Measurements from ENCODE around the gene KRTAP2-1.
"Not testable (repeated sequence)": the region's sequence is repeated elsewhere in the genome, so short reads cannot be mapped to it uniquely, and the experiment has no call there.

Gene KRTAP2-1, protein sequence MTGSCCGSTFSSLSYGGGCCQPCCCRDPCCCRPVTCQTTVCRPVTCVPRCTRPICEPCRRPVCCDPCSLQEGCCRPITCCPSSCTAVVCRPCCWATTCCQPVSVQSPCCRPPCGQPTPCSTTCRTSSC

DNA sequence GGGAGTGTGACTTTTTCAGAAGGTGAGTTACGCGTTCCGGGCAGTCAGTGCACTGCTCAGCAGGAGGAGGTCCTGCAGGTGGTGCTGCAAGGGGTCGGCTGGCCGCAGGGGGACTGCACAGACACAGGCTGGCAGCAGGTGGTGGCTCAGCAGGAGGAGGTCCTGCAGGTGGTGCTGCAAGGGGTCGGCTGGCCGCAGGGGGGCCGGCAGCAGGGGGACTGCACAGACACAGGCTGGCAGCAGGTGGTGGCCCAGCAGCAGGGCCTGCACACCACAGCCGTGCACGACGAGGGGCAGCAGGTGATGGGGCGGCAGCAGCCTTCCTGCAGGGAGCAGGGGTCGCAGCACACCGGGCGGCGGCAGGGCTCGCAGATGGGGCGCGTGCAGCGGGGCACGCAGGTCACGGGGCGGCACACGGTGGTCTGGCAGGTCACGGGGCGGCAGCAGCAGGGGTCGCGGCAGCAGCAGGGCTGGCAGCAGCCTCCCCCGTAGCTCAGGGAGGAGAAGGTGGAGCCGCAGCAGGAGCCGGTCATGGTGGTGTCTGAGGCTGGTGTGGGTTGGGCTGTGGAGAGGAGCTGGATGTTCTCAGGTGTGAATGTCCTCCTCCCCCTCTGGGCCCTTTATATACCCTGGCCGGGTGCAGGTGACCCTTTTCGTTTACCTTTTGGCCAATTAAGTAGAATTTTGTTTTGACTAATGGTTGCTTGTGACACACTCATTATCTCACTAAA is at the start of gene KRTAP2-1:
Gene KRTAP2-1, minus strand, starts transcription at position 582 of the 731 bp plus-strand sequence. Its CDS starts 49 bp downstream, at position 533.
- not testable (repeated sequence) for DNase-seq (ENCODE audit: low read depth in 2 of 2)

DNA sequence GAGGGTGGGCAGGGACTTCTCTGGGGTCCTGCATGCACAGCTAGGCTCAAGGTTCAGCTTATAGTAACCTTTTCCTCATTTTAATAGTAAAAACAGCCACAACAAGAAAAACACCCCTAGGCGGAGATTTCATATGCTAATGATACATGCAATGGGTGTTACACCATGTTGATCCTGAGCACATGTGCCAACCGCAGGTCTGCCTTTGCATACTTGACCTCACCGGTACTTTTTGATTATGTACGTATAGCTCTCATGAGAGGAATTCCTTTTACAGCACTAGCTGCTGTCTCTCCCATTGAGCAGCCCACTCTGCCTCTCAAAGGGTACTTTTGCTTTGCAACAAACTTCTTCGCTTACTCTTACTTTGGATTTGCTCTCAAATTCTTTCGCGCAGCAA is 48.9 kb upstream of the KRTAP2-1 start:
- DNase-seq (ENCODE audit: low read depth in 2 of 2), result no peak

DNA sequence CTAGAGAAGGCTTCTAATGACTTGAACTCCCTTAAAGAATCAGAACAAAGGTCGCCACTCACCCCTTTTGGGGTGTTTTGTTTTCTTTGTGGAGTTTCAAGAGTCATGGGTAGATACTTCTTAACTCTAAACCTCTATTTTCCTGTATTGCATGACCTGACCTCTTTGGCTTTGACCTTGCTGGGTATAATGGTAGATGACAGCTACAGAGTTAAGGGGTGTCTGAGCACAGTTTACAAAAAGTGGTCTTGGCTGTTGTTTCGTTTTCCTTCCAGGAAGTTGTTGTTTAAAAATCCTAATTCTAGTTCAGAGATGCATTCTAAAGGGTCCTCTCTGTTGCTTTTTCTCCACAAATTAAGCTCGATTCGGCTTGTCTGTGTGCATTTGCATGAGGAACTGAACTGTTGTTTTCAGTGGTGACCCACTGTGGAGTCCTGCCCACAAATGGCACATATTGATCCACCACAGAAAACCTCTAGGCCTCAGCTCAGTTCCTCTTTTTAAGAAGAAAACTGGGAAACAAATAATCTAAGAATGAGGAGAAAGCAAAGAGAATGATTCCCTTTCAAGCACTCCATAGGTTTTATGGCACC is 41.7 kb upstream of the KRTAP2-1 start:
- not testable (repeated sequence) for DNase-seq (ENCODE audit: low read depth in 2 of 2)

DNA sequence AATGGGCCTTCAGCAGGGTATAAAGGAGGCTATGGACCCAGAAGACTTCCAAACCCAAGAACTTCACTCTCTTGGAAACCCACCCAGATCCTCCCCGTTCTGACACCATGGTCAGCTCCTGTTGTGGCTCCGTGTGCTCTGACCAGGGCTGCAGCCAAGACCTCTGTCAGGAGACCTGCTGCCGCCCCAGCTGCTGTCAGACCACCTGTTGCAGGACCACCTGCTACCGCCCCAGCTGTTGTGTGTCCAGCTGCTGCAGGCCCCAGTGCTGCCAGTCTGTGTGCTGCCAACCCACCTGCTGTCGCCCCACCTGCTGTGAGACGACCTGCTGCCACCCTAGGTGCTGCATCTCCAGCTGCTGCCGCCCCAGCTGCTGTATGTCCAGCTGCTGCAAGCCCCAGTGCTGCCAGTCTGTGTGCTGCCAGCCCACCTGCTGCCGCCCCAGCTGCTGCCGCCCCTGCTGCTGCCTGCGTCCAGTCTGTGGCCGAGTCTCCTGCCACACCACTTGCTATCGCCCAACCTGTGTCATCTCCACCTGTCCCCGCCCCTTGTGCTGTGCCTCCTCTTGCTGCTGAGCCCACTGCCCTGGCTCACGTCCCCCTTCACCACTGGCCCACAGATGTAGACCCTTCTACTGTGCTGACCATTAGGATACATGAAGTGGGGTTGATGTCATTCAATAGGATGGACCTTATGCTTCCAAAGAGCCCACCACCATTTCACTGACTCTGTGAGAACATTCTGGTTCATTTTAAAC is 37.2 kb upstream of the KRTAP2-1 start, which contains the start of gene KRTAP4-7:
Gene KRTAP4-7, plus strand, starts transcription at position 51 of the 757 bp plus-strand sequence. Its CDS starts 57 bp downstream, at position 108.
- not testable (repeated sequence) for DNase-seq (ENCODE audit: low read depth in 2 of 2)

DNA sequence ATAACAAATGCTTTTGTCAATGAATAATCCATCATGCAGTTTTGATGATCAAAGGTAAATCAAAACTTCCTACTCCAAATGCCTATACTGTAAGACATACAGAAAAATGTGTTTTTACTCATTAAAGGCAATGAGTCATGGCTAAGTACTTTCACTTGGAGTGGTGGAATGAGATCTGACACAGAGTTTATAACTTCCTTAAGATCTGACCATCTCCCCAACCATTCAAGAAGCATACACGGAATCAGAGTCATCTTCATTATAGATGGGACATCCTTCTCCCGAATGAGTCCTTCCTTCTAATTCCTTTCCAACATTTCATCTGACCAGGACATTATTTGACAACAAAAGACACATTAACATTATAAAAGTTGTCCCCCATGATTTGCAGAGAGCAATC is 36.3 kb upstream of the KRTAP2-1 start:
- DNase-seq (ENCODE audit: low read depth in 2 of 2), result not testable (repeated sequence)

DNA sequence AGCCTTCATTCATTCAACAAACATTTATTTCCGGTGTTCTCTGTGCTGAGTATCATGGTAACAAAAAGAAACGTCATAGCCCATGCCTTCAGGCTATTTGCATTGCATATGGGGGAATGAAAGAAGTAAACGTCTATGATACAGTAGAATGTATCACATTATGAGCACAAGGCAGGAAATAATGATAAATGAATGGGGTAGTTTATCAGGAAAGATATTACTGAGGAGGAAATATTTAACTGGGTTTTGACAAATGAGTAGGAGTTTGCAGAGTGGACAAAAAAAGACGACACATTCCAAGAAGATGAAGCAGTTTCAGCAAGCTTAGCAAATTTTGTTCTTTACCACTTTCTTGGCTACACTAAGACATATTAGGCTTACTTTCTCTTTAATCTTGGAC is 35.5 kb upstream of the KRTAP2-1 start:
- no peak for DNase-seq (ENCODE audit: low read depth in 2 of 2)

DNA sequence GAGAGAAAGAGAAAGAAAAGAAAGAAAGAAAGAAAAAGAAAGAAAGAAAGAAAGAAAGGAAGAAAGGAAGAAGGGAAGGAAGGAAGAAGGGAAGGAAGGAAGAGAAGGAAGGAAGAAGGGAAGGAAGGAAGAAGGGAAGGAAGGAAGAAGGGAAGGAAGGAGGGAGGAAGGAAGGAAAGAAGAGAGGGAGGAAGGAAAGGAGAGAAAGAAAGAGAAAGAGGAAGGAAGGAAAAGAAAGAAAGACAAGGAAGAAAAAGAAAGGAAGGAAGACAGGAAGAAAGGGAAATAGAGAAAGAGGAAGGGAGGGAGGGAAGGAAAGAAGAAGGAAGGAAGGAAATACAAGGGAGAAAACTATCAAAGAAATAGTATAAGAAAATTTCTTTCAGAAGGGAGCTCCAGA is 29.7 kb upstream of the KRTAP2-1 start:
- no peak for DNase-seq (ENCODE audit: low read depth in 2 of 2)

DNA sequence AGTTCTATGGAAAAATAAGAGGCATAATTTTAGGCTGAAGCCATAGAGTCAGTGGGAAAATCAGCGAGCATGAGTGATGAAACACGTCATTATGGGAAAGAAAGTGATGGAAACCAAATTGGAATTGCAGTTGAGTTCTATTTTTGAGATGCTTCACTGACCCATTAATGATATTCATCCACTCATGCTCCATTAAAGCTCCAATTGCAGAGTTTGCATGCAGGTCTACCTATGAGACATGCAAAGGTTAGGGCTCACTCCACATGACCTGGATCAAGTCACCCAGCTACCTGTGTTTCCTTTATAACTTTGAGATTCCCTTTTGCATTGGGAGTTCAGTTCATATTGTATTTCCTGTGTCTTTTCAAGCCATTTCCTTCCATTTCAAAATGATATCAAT is 26.6 kb upstream of the KRTAP2-1 start:
- no peak for DNase-seq (ENCODE audit: low read depth in 2 of 2)

DNA sequence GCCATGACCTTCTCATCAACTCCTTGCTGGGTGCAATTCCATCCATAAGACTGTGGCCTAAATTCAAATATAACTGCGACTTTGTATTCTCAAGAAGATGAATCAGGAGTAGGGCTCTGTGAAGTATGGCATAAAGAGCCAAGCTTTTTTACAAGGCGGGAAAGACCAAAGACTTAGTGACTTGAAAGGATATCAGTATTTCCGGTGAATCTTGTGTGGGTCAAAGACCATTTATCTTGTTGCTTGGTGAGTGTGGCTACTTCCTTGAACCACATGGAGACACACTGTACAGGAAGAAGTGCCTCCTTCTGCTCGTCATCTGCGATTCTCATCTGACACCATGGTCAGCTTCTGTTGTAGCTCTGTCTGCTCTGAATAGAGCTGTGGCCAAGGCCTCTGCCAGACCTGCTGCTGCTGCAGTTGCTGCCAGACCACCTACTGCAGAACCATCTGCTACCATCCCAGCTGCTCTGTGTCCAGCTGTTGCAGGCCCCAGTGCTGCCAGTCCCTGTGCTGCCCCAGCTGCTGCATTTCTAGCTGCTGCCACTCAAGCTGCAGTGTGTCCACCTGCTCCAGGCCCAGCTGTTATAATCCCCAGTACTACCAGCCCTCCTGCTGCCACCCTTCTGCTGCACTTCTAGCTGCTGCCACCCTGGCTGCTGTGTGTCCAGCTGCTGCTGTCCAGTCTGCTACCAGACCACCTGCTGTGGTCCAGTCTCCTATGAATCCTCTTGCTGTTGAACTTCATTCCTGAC is 24.7 kb upstream of the KRTAP2-1 start:
- DNase-seq (ENCODE audit: low read depth in 2 of 2), result no peak

DNA sequence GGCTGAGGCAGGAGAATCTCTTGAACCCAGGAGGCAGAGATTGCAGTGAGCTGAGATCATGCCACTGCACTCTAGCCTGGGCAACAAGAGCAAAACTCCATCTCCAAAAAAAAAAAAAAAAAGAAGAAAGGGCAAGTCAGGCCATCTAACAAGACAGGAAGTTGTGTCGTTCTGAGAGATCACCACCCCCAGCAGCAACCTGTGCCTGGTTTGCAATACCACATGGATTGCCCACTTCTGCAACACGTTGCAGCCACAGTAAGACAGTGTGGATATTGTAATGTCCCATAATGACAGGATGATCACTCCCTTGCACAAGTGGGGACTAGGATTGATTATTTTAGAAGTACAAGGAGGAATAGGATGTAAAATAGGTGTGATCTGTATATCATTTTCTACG is 21.9 kb upstream of the KRTAP2-1 start:
- DNase-seq (ENCODE audit: low read depth in 2 of 2), result no peak

DNA sequence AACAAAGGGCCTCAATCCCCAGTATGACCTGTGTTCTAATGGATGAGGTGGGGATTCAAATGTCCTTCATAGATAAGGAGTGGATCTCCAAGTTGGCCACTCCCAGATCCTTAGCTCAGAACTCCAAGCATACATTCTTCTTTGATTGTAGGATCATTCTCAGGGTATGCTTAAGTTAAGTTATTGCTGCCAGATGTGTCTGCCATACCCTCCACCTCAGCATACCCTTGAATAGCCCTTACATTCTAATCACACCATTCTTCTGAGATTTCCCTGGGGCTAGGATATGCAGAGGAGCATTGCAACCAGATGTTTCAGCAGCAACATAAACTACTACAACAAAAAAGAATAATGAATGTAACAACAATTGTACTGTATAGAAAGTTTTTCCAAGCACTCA is 20.2 kb upstream of the KRTAP2-1 start:
- DNase-seq (ENCODE audit: low read depth in 2 of 2), result no peak

DNA sequence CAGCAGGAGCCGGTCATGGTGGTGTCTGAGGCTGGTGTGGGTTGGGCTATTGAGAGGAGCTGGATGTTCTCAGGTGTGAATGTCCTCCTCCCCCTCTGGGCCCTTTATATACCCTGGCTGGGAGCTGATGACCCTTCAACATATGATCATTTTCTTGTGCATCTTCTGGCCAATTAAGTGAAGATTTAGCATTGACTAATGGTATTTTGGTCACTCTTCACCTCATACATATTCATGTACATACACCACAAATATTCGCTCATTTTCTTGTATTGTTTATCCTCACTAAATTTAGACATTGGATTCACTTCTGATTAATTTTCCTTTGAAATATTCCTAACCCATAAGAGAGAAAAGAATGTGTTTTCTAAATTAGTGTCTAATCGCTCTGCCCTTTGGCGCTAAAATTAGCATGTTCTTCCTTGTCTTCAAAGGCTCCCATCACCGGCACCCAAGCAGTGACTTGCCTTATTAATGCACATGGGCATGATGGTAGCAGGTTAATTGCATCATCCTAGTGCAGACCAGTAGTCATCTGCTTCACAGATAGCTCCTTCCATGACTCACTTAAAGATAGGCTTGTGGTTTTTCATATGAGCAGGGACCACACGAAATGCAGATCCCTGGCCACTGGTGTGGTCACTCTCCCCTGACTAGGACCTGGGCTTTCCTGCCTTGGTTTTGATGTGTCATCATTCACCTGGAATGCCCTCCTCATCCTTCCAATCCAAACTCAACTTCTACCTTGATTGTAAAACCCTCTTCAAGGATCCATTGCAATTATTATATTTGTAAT is 18.9 kb upstream of the KRTAP2-1 start, which contains the start of gene KRTAP2-4:
Gene KRTAP2-4, minus strand, starts transcription at position 51 of the 796 bp plus-strand sequence. Its CDS starts 34 bp downstream, at position 17.
- no peak for DNase-seq (ENCODE audit: low read depth in 2 of 2)

DNA sequence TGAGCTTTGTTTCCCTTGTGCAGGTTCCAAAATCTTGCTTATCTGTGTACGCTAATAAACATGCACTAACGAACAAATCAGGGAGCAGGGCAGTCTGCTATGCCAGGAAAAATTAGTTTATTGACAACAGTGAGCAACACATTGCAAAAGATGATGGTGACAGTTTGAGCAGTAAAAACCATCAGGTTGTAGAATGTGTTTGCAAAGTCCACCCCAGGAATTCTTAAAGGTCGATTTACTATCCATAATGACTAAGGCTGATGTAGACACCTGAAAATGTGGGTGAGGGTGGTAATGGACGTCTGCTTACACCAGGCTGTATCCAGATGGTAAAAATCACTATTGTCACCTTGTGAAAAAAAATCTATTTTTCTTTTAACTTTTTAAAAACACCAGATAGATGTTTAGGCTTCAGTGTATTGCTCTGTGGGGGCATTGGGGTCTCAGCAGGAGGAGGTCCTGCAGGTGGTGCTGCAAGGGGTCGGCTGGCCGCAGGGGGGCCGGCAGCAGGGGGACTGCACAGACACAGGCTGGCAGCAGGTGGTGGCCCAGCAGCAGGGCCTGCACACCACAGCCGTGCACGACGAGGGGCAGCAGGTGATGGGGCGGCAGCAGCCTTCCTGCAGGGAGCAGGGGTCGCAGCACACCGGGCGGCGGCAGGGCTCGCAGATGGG is 18.0 kb upstream of the KRTAP2-1 start:
- not testable (repeated sequence) for DNase-seq (ENCODE audit: low read depth in 2 of 2)

DNA sequence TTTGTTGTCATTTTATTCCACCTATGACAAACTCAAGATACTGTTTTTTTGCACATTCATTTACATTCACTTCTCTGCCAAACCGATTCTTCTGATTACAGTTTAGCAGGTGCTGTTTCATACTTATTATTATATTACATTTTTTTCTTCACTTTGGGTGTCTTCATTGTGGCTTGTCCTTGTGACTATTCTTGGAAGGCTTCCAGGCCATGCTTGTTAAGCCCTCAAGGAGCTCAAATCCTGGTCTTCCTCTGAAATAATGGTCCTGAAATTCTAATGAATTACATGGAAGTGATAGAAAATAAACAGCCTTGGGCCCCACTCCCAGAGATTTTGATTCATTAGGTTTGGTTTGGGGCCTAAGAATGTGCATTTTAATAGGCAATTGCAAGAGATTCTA is 17.2 kb upstream of the KRTAP2-1 start:
- no peak for DNase-seq (ENCODE audit: low read depth in 2 of 2)

DNA sequence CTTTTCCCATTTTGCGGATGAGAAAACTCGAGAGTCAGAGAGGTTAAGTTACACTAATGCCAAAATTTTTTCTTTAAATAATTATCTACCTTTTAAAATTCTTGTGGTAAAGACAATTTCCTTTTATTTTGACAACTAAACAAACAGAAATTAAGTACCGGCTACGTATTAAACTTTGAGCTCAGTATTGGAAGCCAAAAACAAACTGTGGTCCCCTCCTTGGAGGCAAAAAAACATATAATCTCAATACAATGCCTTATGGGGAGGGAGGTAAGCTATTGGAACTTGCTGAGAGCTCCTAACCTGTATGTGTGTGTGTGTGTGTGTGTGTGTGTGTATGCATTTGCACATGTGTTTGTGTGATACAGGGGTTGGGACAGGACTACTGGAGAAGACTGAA is 16.3 kb upstream of the KRTAP2-1 start:
- no peak for DNase-seq (ENCODE audit: low read depth in 2 of 2)

DNA sequence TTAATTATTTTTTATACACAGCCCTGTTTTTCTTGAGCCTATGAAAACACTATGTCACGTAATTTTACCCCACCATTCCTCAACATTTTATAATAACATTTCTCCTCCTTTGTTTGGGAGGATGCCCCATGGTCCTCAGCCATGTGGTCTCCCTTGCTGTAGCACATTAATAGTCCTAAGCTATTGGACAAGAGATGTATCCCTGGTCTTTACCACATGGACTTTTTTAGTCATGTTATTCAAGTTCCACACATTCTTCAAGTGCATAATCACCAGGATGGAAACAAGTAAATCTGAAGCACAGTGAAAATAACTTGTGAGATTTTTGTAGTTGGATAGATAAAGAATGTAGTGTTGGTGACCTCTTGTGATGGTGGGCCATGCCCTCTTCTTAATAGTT is 14.8 kb upstream of the KRTAP2-1 start:
- DNase-seq (ENCODE audit: low read depth in 2 of 2), result no peak

DNA sequence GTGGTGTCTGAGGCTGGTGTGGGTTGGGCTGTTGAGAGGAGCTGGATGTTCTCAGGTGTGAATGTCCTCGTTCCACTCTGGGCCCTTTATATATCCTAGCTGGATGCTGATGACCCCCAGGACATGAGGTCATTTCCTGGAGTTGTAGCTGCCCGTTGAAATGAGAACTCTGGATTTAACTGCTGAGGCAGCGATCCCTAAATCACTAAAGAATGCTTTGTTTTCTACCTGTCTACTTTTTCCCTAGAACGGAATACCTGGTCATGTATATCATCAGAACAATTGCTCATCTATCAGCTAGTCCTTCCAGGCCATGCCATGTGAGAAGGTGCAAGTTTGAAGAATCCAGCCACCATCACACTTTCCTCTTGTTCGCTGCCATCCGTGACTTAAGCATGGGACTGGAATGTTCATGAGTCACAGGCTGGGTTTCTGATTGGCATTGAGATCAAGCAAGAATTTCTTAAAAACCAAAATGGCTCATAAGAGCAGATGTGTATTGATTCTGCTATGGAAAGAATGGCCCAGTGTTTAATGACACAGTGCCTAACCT is 13.0 kb upstream of the KRTAP2-1 start, which contains the start of gene KRTAP2-3:
Gene KRTAP2-3, minus strand, starts transcription at position 63 of the 553 bp plus-strand sequence. CDS start 64 bp downstream, outside the sequence.
- DNase-seq (ENCODE audit: low read depth in 2 of 2), result no peak

DNA sequence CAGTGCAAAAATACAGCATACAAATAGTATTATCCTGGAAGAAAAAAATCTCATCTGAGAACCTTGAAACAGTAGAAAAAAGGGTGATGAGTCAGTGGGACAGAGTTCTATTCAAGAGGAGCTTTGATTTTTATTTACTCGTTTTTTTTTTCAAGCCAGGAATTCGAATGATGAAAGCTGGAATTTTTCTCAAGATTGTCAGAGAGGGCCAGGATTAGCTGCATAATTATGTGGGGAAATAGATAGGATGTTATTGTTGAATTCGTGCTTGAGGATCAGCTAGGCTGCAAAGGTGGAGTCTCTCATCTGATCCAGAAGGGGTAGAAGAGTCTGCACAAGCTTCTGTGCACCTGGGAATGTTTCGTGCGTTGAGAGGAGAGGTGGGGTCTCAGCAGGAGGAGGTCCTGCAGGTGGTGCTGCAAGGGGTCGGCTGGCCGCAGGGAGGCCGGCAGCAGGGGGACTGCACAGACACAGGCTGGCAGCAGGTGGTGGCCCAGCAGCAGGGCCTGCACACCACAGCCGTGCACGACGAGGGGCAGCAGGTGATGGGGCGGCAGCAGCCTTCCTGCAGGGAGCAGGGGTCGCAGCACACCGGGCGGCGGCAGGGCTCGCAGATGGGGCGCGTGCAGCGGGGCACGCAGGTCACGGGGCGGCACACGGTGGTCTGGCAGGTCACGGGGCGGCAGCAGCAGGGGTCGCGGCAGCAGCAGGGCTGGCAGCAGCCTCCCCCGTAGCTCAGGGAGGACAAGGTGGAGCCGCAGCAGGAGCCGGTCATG is 12.3 kb upstream of the KRTAP2-1 start:
- not testable (repeated sequence) for DNase-seq (ENCODE audit: low read depth in 2 of 2)

DNA sequence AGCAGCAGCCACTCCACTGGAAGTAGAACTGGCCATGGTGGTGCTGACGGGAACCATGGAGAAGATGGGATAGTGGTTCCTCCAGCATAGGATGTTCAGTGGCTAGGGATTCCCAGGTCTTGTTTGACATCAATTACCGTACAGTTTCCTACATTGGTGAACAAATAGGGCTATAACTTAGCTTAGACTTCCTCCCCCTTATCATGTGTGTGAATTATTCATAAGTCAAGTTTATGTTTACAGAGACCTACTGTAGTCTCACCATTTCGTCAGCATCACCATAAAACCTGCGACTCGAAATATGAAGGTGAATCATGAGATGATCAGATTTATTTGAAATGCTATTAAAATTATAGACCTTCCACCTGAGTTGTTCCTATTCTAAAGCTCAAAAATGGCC is 11.6 kb upstream of the KRTAP2-1 start:
- no peak for DNase-seq (ENCODE audit: low read depth in 2 of 2)

Measured in stimulated activated CD8-positive, alpha-beta memory T cell treated with anti-CD3 and anti-CD28 coated beads, Interleukin-7, amount 100 ng/mL, for 1 hour (primary cell).